ENCODE measurements around the gene CHKB. TPM values are rescaled to one million over a fixed set of nuclear protein-coding genes. Genes with fewer than 3 reads are reported as not detected.

Gene CHKB
- polyA plus RNA-seq, 1 donor, result 106 TPM

- no CpG with 5 or more reads among the region's 11 CpGs for WGBS (ENCODE audit: insufficient coverage, low lambda C conversion rate)
- Histone ChIP-seq H3K36me3 (ENCODE audit: control insufficient read depth, insufficient read depth, low read length) (peaks cover 17% of the 10 kb centered on the region), H3K4me1 (ENCODE audit: control insufficient read depth, insufficient read depth, low read length) (no peaks in the 10 kb centered on the region), H3K27ac (ENCODE audit: low read length) (no peak overlapping the region), H3K9me3 (ENCODE audit: control insufficient read depth, low read depth, low read length) (no peaks in the 10 kb centered on the region), H3K4me3 (ENCODE audit: low read length) (no peak overlapping the region), H3K27me3 (ENCODE audit: control insufficient read depth, insufficient read depth, low read length) (no peaks in the 10 kb centered on the region)
- no peak for DNase-seq
Observed at GRCh38 chr22:50572965-50573364, 9.7 kb downstream of the CHKB start.

GRCh38 chr22:50571264-50572175 is 11.1 kb downstream of the CHKB start:
- no peaks in the 10 kb centered on the region for H3K9me3 ChIP-seq (ENCODE audit: control insufficient read depth, low read depth, low read length)
- no CpG with 5 or more reads among the region's 26 CpGs for WGBS (ENCODE audit: insufficient coverage, low lambda C conversion rate)
- no peaks in the 10 kb centered on the region for H3K27me3 ChIP-seq (ENCODE audit: control insufficient read depth, insufficient read depth, low read length)
- no peak for DNase-seq
- no peaks in the 10 kb centered on the region for H3K4me1 ChIP-seq (ENCODE audit: control insufficient read depth, insufficient read depth, low read length)
- no peak overlapping the region for H3K27ac ChIP-seq (ENCODE audit: low read length)
- H3K36me3 ChIP-seq (ENCODE audit: control insufficient read depth, insufficient read depth, low read length), result peaks cover 19% of the 10 kb centered on the region
- no peak overlapping the region for H3K4me3 ChIP-seq (ENCODE audit: low read length)

GRCh38 chr22:50570861-50571260 is 11.8 kb downstream of the CHKB start:
- Histone ChIP-seq H3K27me3 (ENCODE audit: control insufficient read depth, insufficient read depth, low read length) (no peaks in the 10 kb centered on the region), H3K9me3 (ENCODE audit: control insufficient read depth, low read depth, low read length) (no peaks in the 10 kb centered on the region), H3K36me3 (ENCODE audit: control insufficient read depth, insufficient read depth, low read length) (peaks cover 19% of the 10 kb centered on the region), H3K4me1 (ENCODE audit: control insufficient read depth, insufficient read depth, low read length) (no peaks in the 10 kb centered on the region), H3K4me3 (ENCODE audit: low read length) (no peak overlapping the region), H3K27ac (ENCODE audit: low read length) (no peak overlapping the region)
- WGBS (ENCODE audit: insufficient coverage, low lambda C conversion rate), result no CpG with 5 or more reads among the region's 12 CpGs
- no peak for DNase-seq

GRCh38 chr22:50569896-50570535 is 12.6 kb downstream of the CHKB start:
- H3K36me3 ChIP-seq (ENCODE audit: control insufficient read depth, insufficient read depth, low read length), result peaks cover 19% of the 10 kb centered on the region

GRCh38 chr22:50569041-50569459 is 13.6 kb downstream of the CHKB start:
- no peaks in the 10 kb centered on the region for H3K27me3 ChIP-seq (ENCODE audit: control insufficient read depth, insufficient read depth, low read length)
- H3K27ac ChIP-seq (ENCODE audit: low read length), result no peak overlapping the region
- DNase-seq, result peak in 1 of 2 donors; percentile 31
- no CpG with 5 or more reads among the region's 8 CpGs for WGBS (ENCODE audit: insufficient coverage, low lambda C conversion rate)
- no peak overlapping the region for H3K4me3 ChIP-seq (ENCODE audit: low read length)
- no peaks in the 10 kb centered on the region for H3K9me3 ChIP-seq (ENCODE audit: control insufficient read depth, low read depth, low read length)
- no peaks in the 10 kb centered on the region for H3K4me1 ChIP-seq (ENCODE audit: control insufficient read depth, insufficient read depth, low read length)
- H3K36me3 ChIP-seq (ENCODE audit: control insufficient read depth, insufficient read depth, low read length), result peaks cover 19% of the 10 kb centered on the region

More at GRCh38 chr22:50569896-50570535, 12.6 kb downstream of the CHKB start:
- no peak overlapping the region for H3K27ac ChIP-seq (ENCODE audit: low read length)
- WGBS (ENCODE audit: insufficient coverage, low lambda C conversion rate), result no CpG with 5 or more reads among the region's 13 CpGs
- no peak for DNase-seq
- H3K9me3 ChIP-seq (ENCODE audit: control insufficient read depth, low read depth, low read length), result no peaks in the 10 kb centered on the region
- H3K4me3 ChIP-seq (ENCODE audit: low read length), result no peak overlapping the region
- no peaks in the 10 kb centered on the region for H3K27me3 ChIP-seq (ENCODE audit: control insufficient read depth, insufficient read depth, low read length)
- H3K4me1 ChIP-seq (ENCODE audit: control insufficient read depth, insufficient read depth, low read length), result no peaks in the 10 kb centered on the region

GRCh38 chr22:50568626-50569025 is 14.0 kb downstream of the CHKB start:
- Histone ChIP-seq H3K4me3 (ENCODE audit: low read length) (no peak overlapping the region), H3K4me1 (ENCODE audit: control insufficient read depth, insufficient read depth, low read length) (peaks cover 3% of the 10 kb centered on the region), H3K36me3 (ENCODE audit: control insufficient read depth, insufficient read depth, low read length) (peaks cover 19% of the 10 kb centered on the region), H3K27ac (ENCODE audit: low read length) (no peak overlapping the region), H3K27me3 (ENCODE audit: control insufficient read depth, insufficient read depth, low read length) (no peaks in the 10 kb centered on the region), H3K9me3 (ENCODE audit: control insufficient read depth, low read depth, low read length) (no peaks in the 10 kb centered on the region)
- DNase-seq, result peak in 1 of 2 donors; percentile 68
- no CpG with 5 or more reads among the region's 7 CpGs for WGBS (ENCODE audit: insufficient coverage, low lambda C conversion rate)

- no peak overlapping the region for H3K27ac ChIP-seq (ENCODE audit: low read length)
- DNase-seq, result no peak
- H3K4me1 ChIP-seq (ENCODE audit: control insufficient read depth, insufficient read depth, low read length), result peaks cover 6% of the 10 kb centered on the region
- peaks cover 19% of the 10 kb centered on the region for H3K36me3 ChIP-seq (ENCODE audit: control insufficient read depth, insufficient read depth, low read length)
- no peaks in the 10 kb centered on the region for H3K27me3 ChIP-seq (ENCODE audit: control insufficient read depth, insufficient read depth, low read length)
- no peaks in the 10 kb centered on the region for H3K9me3 ChIP-seq (ENCODE audit: control insufficient read depth, low read depth, low read length)
- WGBS (ENCODE audit: insufficient coverage, low lambda C conversion rate), result 100% methylated on average over 3 of the region's 7 CpGs
- H3K4me3 ChIP-seq (ENCODE audit: low read length), result no peak overlapping the region
Observed at GRCh38 chr22:50567721-50568252, 14.9 kb downstream of the CHKB start.

- Histone ChIP-seq H3K36me3 (ENCODE audit: control insufficient read depth, insufficient read depth, low read length) (peaks cover 4% of the 10 kb centered on the region), H3K4me1 (ENCODE audit: control insufficient read depth, insufficient read depth, low read length) (peaks cover 6% of the 10 kb centered on the region), H3K27ac (ENCODE audit: low read length) (no peak overlapping the region), H3K27me3 (ENCODE audit: control insufficient read depth, insufficient read depth, low read length) (peaks cover 14% of the 10 kb centered on the region), H3K4me3 (ENCODE audit: low read length) (no peak overlapping the region), H3K9me3 (ENCODE audit: control insufficient read depth, low read depth, low read length) (no peaks in the 10 kb centered on the region)
- WGBS (ENCODE audit: insufficient coverage, low lambda C conversion rate), result no CpG with 5 or more reads among the region's 11 CpGs
- no peak for DNase-seq
Observed at GRCh38 chr22:50564289-50564688, 18.4 kb downstream of the CHKB start.

GRCh38 chr22:50563413-50564160 is 19.1 kb downstream of the CHKB start:
- Histone ChIP-seq H3K36me3 (ENCODE audit: control insufficient read depth, insufficient read depth, low read length) (peaks cover 4% of the 10 kb centered on the region), H3K27ac (ENCODE audit: low read length) (peak overlapping the region; percentile 81), H3K4me3 (ENCODE audit: low read length) (peak overlapping the region; percentile 60), H3K9me3 (ENCODE audit: control insufficient read depth, low read depth, low read length) (no peaks in the 10 kb centered on the region), H3K4me1 (ENCODE audit: control insufficient read depth, insufficient read depth, low read length) (peaks cover 6% of the 10 kb centered on the region), H3K27me3 (ENCODE audit: control insufficient read depth, insufficient read depth, low read length) (peaks cover 17% of the 10 kb centered on the region)
- DNase-seq, result no peak
- WGBS (ENCODE audit: insufficient coverage, low lambda C conversion rate), result 72% methylated on average over 2 of the region's 17 CpGs

Data from large intestine (tissue), 3 donors.